ENCODE data around the gene SPRING1.
"Not testable (repeated sequence)": the region's sequence is repeated elsewhere in the genome, so short reads cannot be mapped to it uniquely, and the experiment has no call there.

SPRING1 gene

GRCh38 chr12:116737774-116738657 is at the start of gene SPRING1, which contains the start of gene RNFT2:
SPRING1 (minus strand) TSS chr12:116738069; CDS start chr12:116737900, 169 bp downstream.
RNFT2 (plus strand) TSS chr12:116738315; CDS start chr12:116740498, 2,183 bp downstream.
- peak; percentile 98 to 99 for DNase-seq

DNA sequence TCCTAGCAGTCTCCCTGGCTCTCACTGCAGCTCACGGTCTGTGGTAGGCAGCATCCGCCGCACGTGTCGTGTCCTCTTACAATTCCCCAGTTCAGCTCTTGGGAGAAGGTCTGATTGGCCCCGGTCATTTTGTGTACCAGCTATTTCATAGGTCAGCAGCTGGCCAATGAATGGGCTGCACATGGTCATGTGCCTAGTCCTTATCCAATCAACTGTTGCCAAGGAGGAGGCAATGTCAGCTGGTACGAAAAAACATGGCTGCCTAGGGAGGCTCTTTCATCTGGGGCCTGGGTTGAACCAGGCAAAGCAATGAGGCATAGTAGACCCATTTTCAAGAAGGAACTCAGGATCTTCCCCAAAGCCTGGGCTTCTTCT is 46.4 kb upstream of the SPRING1 start:
- no peak for DNase-seq

DNA sequence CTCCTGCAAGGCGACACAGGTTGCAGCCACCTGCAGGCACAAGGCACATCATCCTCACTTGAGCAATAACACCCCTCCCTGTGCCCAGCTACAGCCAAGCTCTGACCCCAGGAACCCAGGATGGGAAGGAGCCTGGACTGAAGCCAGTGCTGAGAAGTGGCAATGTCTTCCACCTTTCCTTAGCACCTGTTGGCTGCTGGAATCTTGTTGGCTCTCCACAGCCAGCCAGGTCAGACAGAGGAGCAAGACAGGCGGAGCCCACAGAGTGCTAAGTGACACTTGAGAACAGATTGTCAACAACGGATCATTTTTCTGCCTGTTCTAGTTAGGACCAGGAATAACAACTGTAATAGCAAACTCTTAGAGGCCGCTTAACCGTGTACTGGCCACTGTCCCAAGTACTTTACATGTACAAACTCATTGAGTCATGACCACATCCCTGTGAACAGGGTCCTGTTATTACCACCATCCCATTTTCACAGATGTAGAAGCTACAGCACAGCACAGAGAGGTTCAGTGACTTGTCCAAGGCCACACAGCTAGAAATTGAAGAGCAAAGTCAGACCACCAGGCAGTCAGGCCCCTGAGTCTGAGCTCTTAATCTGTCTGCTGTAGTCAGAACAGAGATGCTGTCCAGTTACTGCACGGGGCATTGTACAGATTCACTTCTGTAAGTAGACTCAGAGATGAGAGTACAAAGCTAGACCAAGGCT is 45.8 kb upstream of the SPRING1 start:
- DNase-seq, result no peak

- DNase-seq, result no peak
Measured at GRCh38 chr12:116780942-116781341, 43.1 kb upstream of the SPRING1 start.

DNA sequence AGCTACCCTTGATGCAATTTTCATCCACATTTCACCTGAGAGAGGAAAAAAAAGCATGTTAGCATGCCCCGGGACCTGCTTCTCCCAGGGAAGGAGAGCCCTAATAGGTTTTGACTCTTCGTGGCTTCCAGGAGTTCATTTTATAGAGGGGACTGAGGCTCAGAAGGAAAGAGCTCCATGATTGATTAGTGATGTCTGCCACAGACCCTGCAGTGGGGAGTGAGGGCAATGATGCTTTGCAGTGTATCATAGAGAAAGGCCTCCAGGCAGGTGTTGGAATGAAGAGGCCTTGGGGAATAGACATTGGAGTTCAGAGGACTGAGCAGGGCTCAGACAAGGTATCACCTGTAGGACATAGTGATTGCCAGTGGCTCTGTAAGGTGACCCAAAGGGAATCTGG is 41.7 kb upstream of the SPRING1 start:
- no peak for DNase-seq

DNA sequence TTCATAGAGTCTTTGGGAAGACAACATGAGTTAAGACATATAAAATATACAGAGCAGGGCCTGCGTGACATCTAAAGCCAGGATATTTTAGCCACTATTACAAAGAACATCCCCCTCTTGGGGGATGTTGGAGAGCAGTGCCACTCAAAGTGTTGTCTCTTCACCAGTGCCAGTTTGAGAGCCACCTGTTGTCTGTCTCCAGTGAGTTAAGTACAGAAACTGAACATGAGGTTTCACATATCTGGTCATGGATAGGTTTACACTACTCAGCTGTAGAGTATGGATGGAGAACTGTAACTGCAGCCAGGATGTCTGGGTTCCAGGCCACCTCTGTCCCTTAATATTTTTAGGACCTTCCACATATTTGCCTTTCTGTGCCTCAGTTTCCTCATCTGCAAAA is 39.4 kb upstream of the SPRING1 start:
- DNase-seq, result no peak

DNA sequence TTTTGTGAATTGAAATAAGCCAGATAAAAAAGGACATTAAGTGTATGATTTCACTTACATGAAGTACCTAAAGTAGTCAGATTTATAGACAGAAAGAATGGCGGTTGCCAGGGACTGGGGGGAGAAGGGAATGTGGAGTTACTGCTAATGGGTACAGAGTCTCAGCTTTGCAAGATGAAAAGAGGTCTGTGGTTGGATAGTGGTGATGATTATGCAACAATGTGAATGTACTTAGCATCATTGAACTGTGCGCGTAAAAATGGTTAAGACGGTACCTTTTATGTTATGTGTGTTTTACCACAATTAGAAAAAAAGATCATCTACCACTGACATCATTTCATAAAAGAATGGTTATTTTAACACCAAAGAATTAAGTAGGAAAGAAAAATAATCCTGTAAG is 36.2 kb upstream of the SPRING1 start:
- no peak for DNase-seq

DNA sequence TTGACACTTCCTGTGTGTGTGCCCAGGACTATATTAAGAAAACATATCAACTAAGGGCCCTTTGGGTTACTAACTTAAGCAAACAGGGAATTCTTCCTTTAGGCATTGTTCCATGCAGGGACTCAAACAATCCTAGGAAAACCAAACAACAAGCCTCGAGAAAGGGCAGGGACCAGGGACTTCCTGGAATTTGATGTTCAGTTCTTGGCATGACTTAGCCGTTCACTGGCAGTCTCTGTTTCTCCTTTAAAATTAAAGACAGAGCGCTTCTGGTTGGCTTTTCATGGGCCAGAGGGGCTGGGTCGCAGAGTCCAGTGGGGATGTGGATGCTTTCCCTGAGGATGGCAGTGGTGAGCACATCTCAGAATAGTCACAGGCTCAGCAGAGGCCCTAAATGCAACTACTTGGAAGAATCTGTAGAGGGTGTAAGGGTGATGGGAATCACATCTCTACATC is 35.4 kb upstream of the SPRING1 start:
- no peak for DNase-seq

DNA sequence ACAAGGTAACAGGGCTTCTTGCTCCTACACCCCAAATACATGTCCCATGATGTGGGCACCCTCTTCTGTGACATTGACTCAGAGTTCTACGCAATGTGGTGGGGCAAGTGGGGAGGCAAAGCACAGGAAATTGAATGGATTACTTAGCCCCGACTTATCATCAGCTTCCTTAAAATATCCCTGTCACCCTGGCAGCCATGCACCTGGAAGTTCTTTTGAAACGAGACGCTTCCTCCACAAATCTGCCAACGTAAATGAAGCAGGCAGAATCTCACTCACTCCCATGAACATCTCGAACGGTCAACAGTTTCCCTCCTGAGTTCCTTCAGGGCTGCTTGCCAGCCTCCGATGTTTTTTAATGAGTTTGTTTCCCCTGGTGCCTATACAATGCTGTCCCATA is 33.8 kb upstream of the SPRING1 start:
- DNase-seq, result no peak

DNA sequence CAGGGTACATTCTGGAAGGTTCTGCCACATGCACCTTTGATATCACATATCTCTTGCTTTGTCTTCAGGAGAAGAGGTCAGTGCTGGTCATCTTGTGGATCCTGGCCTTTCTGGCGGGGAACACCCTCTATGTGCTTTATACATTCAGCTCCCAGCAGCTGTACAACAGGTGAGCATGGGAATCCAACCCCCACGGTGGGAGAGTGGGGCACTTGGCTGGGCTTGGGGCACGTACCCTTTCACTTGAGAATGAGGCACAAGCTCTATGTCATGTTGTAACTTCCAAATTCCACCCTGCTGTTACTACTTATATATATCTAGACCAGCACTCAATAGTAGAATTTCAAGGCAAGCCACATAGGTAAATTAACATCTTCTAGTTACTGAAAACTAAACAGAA is 28.9 kb upstream of the SPRING1 start:
- DNase-seq, result no peak

DNA sequence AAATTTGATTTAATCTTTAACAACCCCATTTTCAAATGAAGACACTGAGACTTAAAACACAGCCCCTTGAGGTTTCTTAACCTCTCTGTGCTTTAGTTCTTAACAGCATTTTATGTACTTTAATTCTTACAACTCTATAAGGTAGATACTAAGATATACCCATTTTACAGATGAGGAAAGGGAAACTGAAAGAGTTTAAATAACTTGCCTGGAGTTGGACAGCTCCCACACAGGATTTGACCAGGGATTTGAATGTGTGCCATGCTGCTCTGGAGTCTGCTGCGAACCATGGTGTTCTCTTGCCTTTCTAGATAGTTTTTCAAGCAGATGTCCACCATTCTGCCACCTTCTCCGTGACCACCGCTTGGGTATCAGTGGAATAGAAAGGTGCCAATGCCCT is 28.4 kb upstream of the SPRING1 start:
- no peak for DNase-seq

DNA sequence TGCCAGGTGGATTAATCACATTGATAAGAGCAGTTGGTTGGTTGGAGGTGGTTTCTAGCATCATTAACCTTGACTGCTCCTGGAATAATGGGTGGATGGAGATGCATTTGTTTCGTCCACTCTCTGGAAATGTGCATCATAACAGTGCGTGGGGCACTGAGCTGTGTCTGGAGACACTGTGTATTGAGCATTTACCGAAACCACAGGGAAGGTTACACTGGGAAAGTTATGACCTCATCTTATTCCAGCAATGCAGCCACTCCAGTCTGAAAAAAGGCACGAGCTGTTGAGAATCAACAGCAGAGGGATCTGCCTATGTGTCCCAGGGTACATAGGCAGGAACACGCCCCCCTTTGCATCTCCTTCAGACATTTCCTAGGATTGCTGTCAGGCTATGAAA is 27.4 kb upstream of the SPRING1 start:
- DNase-seq, result no peak

DNA sequence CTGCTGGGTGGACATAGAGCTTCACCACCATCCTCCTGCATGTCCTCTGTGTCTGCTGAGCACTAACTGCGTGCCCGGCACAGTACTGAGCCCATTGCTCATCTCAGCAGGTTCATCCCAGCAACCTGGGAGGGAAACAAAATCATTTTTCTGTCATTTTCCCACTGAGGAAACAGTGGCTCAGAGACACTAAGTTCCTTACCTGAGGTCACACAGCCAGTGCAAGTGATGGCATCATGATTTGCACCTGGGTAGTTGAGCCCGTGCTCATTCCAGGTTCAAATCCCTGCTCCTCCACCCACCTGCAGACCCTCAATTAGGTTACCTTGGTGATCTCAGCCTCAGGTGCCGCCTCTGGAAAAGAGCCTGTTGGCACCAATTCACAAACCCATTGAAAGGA is 23.6 kb upstream of the SPRING1 start:
- no peak for DNase-seq

GRCh38 chr12:116760622-116761020 is 22.8 kb upstream of the SPRING1 start:
- no peak for DNase-seq

DNA sequence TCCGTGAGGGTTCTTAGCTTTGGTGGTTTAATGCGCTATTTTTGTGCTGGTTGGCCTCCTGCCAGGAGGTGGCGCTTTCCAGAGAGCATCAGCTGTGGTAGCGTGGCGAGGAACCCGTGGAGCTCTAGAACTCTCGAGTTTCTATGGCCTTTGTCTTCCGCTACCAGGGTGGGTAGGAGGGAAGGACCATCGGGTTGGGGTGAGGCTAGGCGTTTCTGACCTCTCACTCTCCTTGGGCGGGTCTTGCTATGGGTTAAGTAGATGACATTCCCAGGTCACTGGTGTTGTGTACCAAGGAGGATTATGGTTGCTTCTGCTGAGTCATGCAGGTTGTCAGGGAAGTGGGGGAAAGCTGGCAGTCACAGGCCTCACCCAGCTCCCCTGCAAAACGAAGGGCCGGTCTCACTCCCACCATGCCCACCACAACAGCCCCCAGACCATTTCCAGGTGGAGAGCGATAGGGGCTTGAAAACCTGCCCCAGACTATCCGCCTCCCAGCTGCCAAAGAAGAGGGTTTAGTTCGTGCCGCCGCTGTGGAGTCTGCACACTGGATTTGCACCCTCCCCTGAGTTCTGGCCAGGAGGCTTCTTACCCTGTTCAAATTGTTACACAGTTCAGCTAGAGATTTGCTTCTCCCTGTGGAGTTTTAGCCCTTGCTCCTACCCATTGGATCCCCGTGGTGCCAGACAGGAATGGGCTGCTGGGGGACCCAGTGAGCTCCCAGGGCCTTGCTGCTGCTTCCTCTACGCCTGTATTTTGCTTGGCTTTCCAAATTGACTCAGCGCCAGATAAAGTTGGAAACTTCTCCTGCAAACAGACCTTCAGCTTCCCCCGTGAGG is 22.1 kb upstream of the SPRING1 start:
- no peak for DNase-seq

DNA sequence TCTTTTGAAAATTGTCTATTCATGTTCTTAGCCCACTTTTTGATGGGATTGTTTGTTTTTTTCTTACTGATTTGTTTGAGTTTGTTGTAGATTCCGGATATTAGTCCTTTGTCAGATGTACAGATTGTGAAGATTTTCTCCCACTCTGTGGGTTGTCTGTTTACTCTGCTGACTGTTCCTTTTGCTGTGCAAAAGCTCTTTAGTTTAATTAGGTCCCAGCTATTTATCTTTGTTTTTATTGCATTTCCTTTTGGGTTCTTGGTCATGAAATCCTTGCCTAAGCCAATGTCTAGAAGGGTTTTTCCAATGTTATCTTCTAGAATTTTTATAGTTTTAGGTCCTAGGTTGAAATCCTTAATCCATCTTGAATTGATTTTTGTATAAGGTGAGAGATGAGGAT is 16.9 kb upstream of the SPRING1 start:
- not testable (repeated sequence) for DNase-seq

- DNase-seq, result not testable (repeated sequence)
Measured at GRCh38 chr12:116754097-116754496, 16.2 kb upstream of the SPRING1 start.

GRCh38 chr12:116750298-116750697 is 12.4 kb upstream of the SPRING1 start:
- DNase-seq, result no peak

DNA sequence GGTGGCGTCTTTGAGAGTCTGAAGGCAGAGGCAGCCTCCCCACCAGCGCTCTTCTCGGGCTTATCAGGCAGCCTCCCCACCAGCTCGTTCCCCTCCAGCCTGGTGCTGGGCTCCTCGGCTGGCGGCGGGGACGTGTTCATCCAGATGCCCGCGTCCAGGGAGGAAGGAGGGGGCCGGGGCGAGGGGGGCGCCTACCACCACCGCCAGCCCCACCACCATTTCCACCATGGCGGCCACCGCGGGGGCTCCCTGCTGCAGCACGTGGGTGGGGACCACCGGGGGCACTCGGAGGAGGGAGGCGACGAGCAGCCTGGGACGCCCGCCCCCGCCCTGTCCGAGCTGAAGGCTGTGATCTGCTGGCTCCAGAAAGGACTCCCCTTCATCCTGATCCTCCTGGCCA is 12.0 kb upstream of the SPRING1 start:
- no peak for DNase-seq

DNA sequence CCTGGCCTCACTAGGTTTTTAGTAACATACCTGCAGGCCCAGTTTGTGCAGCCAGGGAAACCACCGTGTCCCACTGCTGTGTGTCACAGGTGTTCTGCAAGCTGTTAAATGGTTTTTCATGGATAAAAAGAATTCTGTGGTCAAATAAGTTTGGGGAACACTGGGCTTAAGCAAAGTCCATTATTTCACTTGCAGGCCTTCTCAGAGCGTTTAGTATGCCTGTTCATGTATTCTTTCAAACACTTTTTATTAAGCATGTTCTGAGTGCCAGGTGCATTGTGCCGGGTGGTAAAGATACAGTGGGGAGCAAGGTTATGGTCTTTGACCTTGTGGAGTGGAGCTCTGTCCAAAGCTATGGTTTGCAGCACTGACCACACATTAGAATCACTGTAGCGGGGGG is 7.7 kb upstream of the SPRING1 start:
- DNase-seq, result no peak

GRCh38 chr12:116744766-116745165 is 6.9 kb upstream of the SPRING1 start:
- DNase-seq, result no peak

DNA sequence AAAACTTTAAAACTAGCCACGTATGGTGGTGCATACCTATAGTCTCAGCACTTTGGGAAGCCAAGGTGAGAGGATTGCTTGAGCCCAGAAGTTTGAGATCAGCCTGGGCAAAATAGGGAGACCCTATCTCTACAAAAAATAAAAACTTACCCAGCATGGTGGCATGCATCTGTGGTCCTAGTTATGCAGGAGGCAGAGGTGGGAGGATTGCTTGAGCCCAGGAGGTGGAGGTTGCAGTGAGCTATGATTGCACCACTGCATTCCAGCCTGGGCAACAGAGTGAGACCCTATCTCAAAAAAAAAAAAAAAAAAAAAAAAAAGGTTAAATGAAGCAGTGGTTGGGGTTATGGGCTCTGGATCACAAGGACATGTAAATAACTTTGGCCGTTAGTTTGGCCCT is 4.9 kb upstream of the SPRING1 start:
- not testable (repeated sequence) for DNase-seq

GRCh38 chr12:116739381-116739887 is 1.6 kb upstream of the SPRING1 start:
- no peak for DNase-seq

Measured in NCI-H2081 (cell line).